H1 (cell line): ENCODE data around the gene DNAAF5. TPM values are rescaled to one million over a fixed set of nuclear protein-coding genes. Genes with fewer than 3 reads are reported as not detected.

Source experiments
- CTCF ChIA-PET: fragments of 300-600 bp; sonication (Branson Sonifier 250); formaldehyde crosslinking; loops from one replicate; lab custom pipeline; 2021; ENCODE audit not compliant: partially characterized antibody; lab: Charles Lee
- POLR2A ChIA-PET: fragments of 300-600 bp; sonication (Branson Sonifier 250); formaldehyde crosslinking; loops from one replicate; lab custom pipeline; 2021; ENCODE audit warnings: inconsistent platforms; ENCODE audit not compliant: partially characterized antibody; lab: Charles Lee
- DNase-seq, 2 experiments: peaks; one replicate each; pipeline versions ENCODE4 v3.0.0 to v3.0.0-alpha.2; 2010 to 2022; ENCODE audit warnings: low spot score in 2 of 2, low read depth in 1 of 2, mixed read lengths in 1 of 2
- FAIRE-seq: peaks from 2 replicates; lab custom pipeline; 2011; peaks lifted over from hg19 to GRCh38; lab: Jason Lieb, UNC
- H2AFZ ChIP-seq: 2 replicates; pipeline ENCODE4 v1.8.1; 2012; ENCODE audit warnings: low read length, inconsistent platforms
- H2AK5ac ChIP-seq: 2 replicates; pipeline ENCODE4 v1.6.1; 2013; ENCODE audit warnings: low read depth, low read length
- H2BK120ac ChIP-seq: replicated peaks from 2 replicates; pipeline ENCODE3; 2013; ENCODE audit warnings: low read depth, low read length, inconsistent platforms
- H2BK12ac ChIP-seq: 2 replicates; pipeline ENCODE4 v1.6.1; 2013; ENCODE audit warnings: low read depth, low read length
- H2BK15ac ChIP-seq: 2 replicates; pipeline ENCODE4 v1.6.1; 2013; ENCODE audit warnings: low read length
- H2BK20ac ChIP-seq: 2 replicates; pipeline ENCODE4 v1.6.1; 2013; ENCODE audit warnings: low read length
- H2BK5ac ChIP-seq: 2 replicates; pipeline ENCODE4 v1.6.1; 2013; ENCODE audit warnings: low read depth, low read length
- H3K14ac ChIP-seq: 2 replicates; pipeline ENCODE4 v1.6.1; 2013; ENCODE audit warnings: inconsistent platforms; ENCODE audit not compliant: insufficient read length
- H3K18ac ChIP-seq: 2 replicates; pipeline ENCODE4 v1.6.1; 2013; ENCODE audit warnings: low read length; ENCODE audit errors: extremely low read depth
- H3K23ac ChIP-seq: 2 replicates; pipeline ENCODE4 v1.6.1; 2013; ENCODE audit warnings: inconsistent platforms; ENCODE audit not compliant: insufficient read length
- H3K23me2 ChIP-seq: 2 replicates; pipeline ENCODE4 v1.6.1; 2013; ENCODE audit warnings: low read depth, low read length
- H3K27ac ChIP-seq: 2 replicates; pipeline ENCODE4 v1.6.1; 2011; ENCODE audit warnings: low read depth, low read length, inconsistent platforms
- H3K27me3 ChIP-seq, 4 experiments: replicated peaks in 1 of 4; 1 replicate in 1 of 4; 2 replicates in 3 of 4; pipeline versions ENCODE4 v1.6.1 to v1.8.1; 2011 to 2013; ENCODE audit warnings: low read length in 3 of 4, mild to moderate bottlenecking in 3 of 4, inconsistent platforms in 2 of 4, mixed read lengths in 2 of 4, moderate library complexity in 1 of 4; ENCODE audit not compliant: control insufficient read depth in 3 of 4, insufficient read depth in 3 of 4; ENCODE audit errors: extremely low read depth in 1 of 4
- H3K36me3 ChIP-seq, 4 experiments: 2 replicates each; pipeline versions ENCODE4 v1.6.1 to v1.8.1; 2011 to 2013; ENCODE audit warnings: mild to moderate bottlenecking in 4 of 4, low read length in 3 of 4, moderate library complexity in 2 of 4, control low read depth in 1 of 4, inconsistent platforms in 1 of 4; ENCODE audit not compliant: insufficient read depth in 4 of 4, control insufficient read depth in 2 of 4
- H3K4ac ChIP-seq: replicated peaks from 2 replicates; pipeline ENCODE3; 2013; ENCODE audit warnings: low read length, low read depth, mixed read lengths, inconsistent platforms; ENCODE audit not compliant: insufficient read length
- H3K4me1 ChIP-seq, 4 experiments: replicated peaks in 1 of 4; 1 replicate in 1 of 4; 2 replicates in 3 of 4; pipeline versions ENCODE4 v1.6.1 to v1.8.1; 2011 to 2013; ENCODE audit warnings: low read length in 3 of 4, inconsistent platforms in 2 of 4, mixed read lengths in 1 of 4; ENCODE audit not compliant: insufficient read depth in 4 of 4, control insufficient read depth in 3 of 4
- H3K4me2 ChIP-seq, 2 experiments: 2 replicates each; pipeline versions ENCODE4 v1.6.1 to v1.8.1; 2011 to 2013; ENCODE audit warnings: low read depth in 2 of 2, low read length in 2 of 2, control low read depth in 1 of 2, inconsistent platforms in 1 of 2, mild to moderate bottlenecking in 1 of 2; ENCODE audit not compliant: insufficient read depth in 1 of 2
- H3K4me3 ChIP-seq, 4 experiments: fragments of 200-600, 300-600 bp in 1 of 4; sonication (generic), shearing (Covaris generic), sonication (Bioruptor Twin) in 1 of 4; 2 replicates each; pipeline versions ENCODE4 v1.5.1 to v1.8.1; 2011 to 2016; ENCODE audit warnings: low read length in 4 of 4, low read depth in 3 of 4, control low read depth in 2 of 4, inconsistent platforms in 2 of 4, mild to moderate bottlenecking in 2 of 4, mixed read lengths in 1 of 4, moderate library complexity in 1 of 4; ENCODE audit not compliant: insufficient read depth in 2 of 4; ENCODE audit errors: extremely low read depth in 1 of 4
- H3K56ac ChIP-seq: replicated peaks from 2 replicates; pipeline ENCODE3; 2013; ENCODE audit warnings: low read depth, mild to moderate bottlenecking, mixed read lengths, low read length, inconsistent platforms; ENCODE audit not compliant: insufficient read length
- H3K79me1 ChIP-seq: 2 replicates; pipeline ENCODE4 v1.6.1; 2013; ENCODE audit warnings: low read depth, low read length, control low read depth
- H3K79me2 ChIP-seq, 2 experiments: 2 replicates each; pipeline versions ENCODE4 v1.6.1 to v1.8.1; 2012 to 2013; ENCODE audit warnings: low read length in 2 of 2, mild to moderate bottlenecking in 2 of 2, inconsistent platforms in 1 of 2; ENCODE audit not compliant: insufficient read depth in 2 of 2, control insufficient read depth in 1 of 2
- H3K9ac ChIP-seq, 4 experiments: replicated peaks in 1 of 4; 1 replicate in 1 of 4; 2 replicates in 3 of 4; pipeline versions ENCODE4 v1.6.1 to v1.8.1; 2011 to 2013; ENCODE audit warnings: low read depth in 3 of 4, low read length in 3 of 4, control low read depth in 2 of 4, mild to moderate bottlenecking in 2 of 4, moderate library complexity in 2 of 4, inconsistent platforms in 1 of 4; ENCODE audit errors: extremely low read depth in 1 of 4
- H3K9me3 ChIP-seq, 2 experiments: 2 replicates each; pipeline versions ENCODE4 v1.6.1 to v1.8.1; 2012 to 2013; ENCODE audit warnings: mild to moderate bottlenecking in 2 of 2, moderate library complexity in 2 of 2, control low read depth in 1 of 2, inconsistent platforms in 1 of 2, low read depth in 1 of 2, low read length in 1 of 2, mixed read lengths in 1 of 2; ENCODE audit not compliant: insufficient read depth in 2 of 2
- H4K20me1 ChIP-seq, 2 experiments: replicated peaks in 1 of 2; 2 replicates each; pipeline versions ENCODE3 to v1.8.1; 2011 to 2013; ENCODE audit warnings: inconsistent platforms in 2 of 2, low read length in 2 of 2, mild to moderate bottlenecking in 1 of 2; ENCODE audit not compliant: insufficient read depth in 2 of 2, control insufficient read depth in 1 of 2
- H4K5ac ChIP-seq: 2 replicates; pipeline ENCODE4 v1.6.1; 2013; ENCODE audit warnings: low read length, low read depth, mixed read lengths, inconsistent platforms; ENCODE audit not compliant: insufficient read length
- H4K8ac ChIP-seq: 2 replicates; pipeline ENCODE4 v1.8.0; 2013; ENCODE audit warnings: mild to moderate bottlenecking, moderate library complexity, low read length, inconsistent platforms; ENCODE audit not compliant: insufficient read depth; ENCODE audit errors: extremely low read depth
- H4K91ac ChIP-seq: replicated peaks from 2 replicates; pipeline ENCODE3; 2013; ENCODE audit warnings: low read length, mixed read lengths, inconsistent platforms; ENCODE audit not compliant: insufficient read length
- BRCA1 ChIP-seq: IDR thresholded peaks from 2 replicates; pipeline ENCODE4 v1.6.1; 2012; ENCODE audit warnings: low read depth, low read length, improper control_type of control experiment
- RBBP5 ChIP-seq: IDR thresholded peaks from 2 replicates; pipeline ENCODE4 v1.7.1; 2012; ENCODE audit warnings: low read depth, mild to moderate bottlenecking, inconsistent platforms, low read length, moderate library complexity, borderline replicate concordance
- WGBS, 2 experiments: shearing (Covaris generic) in 1 of 2; methylation state at CpG; one replicate each; pipeline versions ENCODE4 v1.1.6 to v1.1.7; 2013 to 2015; ENCODE audit warnings: low lambda C conversion rate in 2 of 2, mixed read lengths in 2 of 2, inconsistent platforms in 1 of 2, low coverage in 1 of 2, missing lambda C conversion rate in 1 of 2; ENCODE audit not compliant: insufficient replicate concordance in 2 of 2, insufficient coverage in 1 of 2, insufficient read length in 1 of 2; ENCODE audit errors: extremely low coverage in 1 of 2, missing lambda C conversion rate in 1 of 2; 5-methylcytosine and 5-hydroxymethylcytosine counted together
- polyA plus RNA-seq, 7 experiments: library from polyadenylated mRNA; depleted of rRNA in 3 of 7; stranded (reverse) in 5 of 7; unstranded in 2 of 7; fragments of >200 nt in 5 of 7; fragments of 200-250 nt in 2 of 7; gene quantifications; 1 replicate in 5 of 7; 2 replicates in 1 of 7; 4 replicates in 1 of 7; pipeline versions ENCODE4 v1.2.1 to v1.2.3, GENCODE V29; 2011 to 2013; ENCODE audit warnings: missing spikeins in 2 of 7, mixed read lengths in 2 of 7
- total RNA-seq: library from RNA; stranded (reverse); fragmentation: NEBNext Ultra II Directional; extraction: Animal tissue kit (Norgen Biotek cat#: 25700); gene quantifications from 2 replicates; pipeline ENCODE4 v1.2.1, GENCODE V29; 2021

The DNAAF5 gene
- total and polyA plus RNA-seq, 2 of the 8 experiments (the other 6 are each of a cell fraction or from before 2014, with no cell fraction given): 55.1 to 95.9 TPM

GRCh38 chr7:696426-696811 is 30.1 kb upstream of the DNAAF5 start:
- Histone ChIP-seq H3K27ac (no peak overlapping the region), H3K18ac (no peak overlapping the region), H4K20me1 (peaks cover 0 to 5% of the 10 kb centered on the region in 2 experiments), H3K4ac (no peak overlapping the region), H3K79me2 (peaks cover 0 to 7% of the 10 kb centered on the region in 2 experiments; a peak in 2 of 4 replicates), H3K14ac (no peak overlapping the region), H2BK12ac (no peak overlapping the region), H3K23ac (no peak overlapping the region), H3K36me3 (peaks cover 2 to 13% (median 4%) of the 10 kb centered on the region in 4 experiments; a peak in 4 of 8 replicates)
- POLR2A ChIA-PET: interaction anchor here (0.6 kb wide), 1 partner anchor 8 kb away, joined by 3 read pairs; no protein-coding TSS in a partner anchor
- no peak for TF ChIP-seq BRCA1
- TF ChIP-seq RBBP5: no peak
- TF ChIP-seq, all 59 proteins: peak for 0
- Histone ChIP-seq H2BK15ac (no peak overlapping the region), H2AFZ (no peak overlapping the region), H3K9ac (no peak overlapping the region), H3K79me1 (peaks cover 5% of the 10 kb centered on the region), H3K4me2 (no peak overlapping the region), H4K91ac (no peak overlapping the region), H4K8ac (no peak overlapping the region), H2BK5ac (no peak overlapping the region), H3K56ac (no peak overlapping the region), H2BK20ac (no peak overlapping the region), H2BK120ac (no peak overlapping the region), H3K4me1 (peaks cover 0 to 5% (median 0%) of the 10 kb centered on the region in 4 experiments; a peak in 2 of 7 replicates), H3K4me3 (no peak overlapping the region), H3K9me3 (no peaks in the 10 kb centered on the region; a peak in 1 of 4 replicates), H3K23me2 (no peaks in the 10 kb centered on the region), H3K27me3 (no peaks in the 10 kb centered on the region), H4K5ac (no peak overlapping the region), H2AK5ac (no peak overlapping the region)
- 92% methylated on average over 9 of the region's 9 CpGs; no CpG with 5 or more reads in 1 of the 2 experiments for WGBS, 2 experiments
- no peak for DNase-seq
- FAIRE-seq: no peak
- CTCF ChIA-PET: interaction anchor here (1.0 kb wide), 1 partner anchor 77 kb away, joined by 3 read pairs; no protein-coding TSS in a partner anchor
